D721Med (cell line): ENCODE measurements around the gene OR52L1.

ENCODE experiments used
- DNase-seq: peaks from one replicate; pipeline ENCODE4 v3.0.0; 2011; ENCODE audit warnings: low spot score; ENCODE audit not compliant: insufficient read length
- FAIRE-seq: peaks from 2 replicates; lab custom pipeline; 2011; peaks lifted over from hg19 to GRCh38; lab: Jason Lieb, UNC
- TF ChIP-seq, protein P1 (sequence below): IDR thresholded peaks from 2 replicates; pipeline ENCODE4 v1.5.1; 2012; ENCODE audit warnings: mild to moderate bottlenecking, control low read depth; ENCODE audit not compliant: insufficient read depth; ENCODE audit errors: missing control alignments

OR52L1 gene

DNA sequence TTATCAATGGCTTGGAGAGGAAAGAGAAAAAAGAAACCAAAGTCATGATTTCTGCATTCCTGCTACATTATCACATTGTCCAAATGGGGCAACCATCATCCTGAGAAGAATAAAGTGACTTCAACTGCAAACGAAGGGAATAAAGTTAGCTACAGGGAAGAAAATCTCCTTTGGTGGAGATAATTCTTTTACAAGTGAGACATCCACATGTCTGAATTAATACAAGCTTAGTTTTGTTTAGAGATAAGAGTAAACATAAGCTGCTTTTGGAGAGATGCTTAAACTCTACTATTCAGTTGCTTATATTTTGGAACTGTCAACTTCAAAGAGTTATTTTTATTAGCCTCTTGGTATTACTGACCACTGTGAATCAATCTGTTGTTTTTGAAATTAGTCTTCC lies at the start of gene OR52L1:
TSS of gene OR52L1 (minus strand) at position 101 of the 400 bp plus-strand sequence. CDS start at position 46, 55 bp downstream.
- DNase-seq (no peak), FAIRE-seq (no peak)
- TF ChIP-seq, protein P1, sequence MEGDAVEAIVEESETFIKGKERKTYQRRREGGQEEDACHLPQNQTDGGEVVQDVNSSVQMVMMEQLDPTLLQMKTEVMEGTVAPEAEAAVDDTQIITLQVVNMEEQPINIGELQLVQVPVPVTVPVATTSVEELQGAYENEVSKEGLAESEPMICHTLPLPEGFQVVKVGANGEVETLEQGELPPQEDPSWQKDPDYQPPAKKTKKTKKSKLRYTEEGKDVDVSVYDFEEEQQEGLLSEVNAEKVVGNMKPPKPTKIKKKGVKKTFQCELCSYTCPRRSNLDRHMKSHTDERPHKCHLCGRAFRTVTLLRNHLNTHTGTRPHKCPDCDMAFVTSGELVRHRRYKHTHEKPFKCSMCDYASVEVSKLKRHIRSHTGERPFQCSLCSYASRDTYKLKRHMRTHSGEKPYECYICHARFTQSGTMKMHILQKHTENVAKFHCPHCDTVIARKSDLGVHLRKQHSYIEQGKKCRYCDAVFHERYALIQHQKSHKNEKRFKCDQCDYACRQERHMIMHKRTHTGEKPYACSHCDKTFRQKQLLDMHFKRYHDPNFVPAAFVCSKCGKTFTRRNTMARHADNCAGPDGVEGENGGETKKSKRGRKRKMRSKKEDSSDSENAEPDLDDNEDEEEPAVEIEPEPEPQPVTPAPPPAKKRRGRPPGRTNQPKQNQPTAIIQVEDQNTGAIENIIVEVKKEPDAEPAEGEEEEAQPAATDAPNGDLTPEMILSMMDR = no peak

DNA sequence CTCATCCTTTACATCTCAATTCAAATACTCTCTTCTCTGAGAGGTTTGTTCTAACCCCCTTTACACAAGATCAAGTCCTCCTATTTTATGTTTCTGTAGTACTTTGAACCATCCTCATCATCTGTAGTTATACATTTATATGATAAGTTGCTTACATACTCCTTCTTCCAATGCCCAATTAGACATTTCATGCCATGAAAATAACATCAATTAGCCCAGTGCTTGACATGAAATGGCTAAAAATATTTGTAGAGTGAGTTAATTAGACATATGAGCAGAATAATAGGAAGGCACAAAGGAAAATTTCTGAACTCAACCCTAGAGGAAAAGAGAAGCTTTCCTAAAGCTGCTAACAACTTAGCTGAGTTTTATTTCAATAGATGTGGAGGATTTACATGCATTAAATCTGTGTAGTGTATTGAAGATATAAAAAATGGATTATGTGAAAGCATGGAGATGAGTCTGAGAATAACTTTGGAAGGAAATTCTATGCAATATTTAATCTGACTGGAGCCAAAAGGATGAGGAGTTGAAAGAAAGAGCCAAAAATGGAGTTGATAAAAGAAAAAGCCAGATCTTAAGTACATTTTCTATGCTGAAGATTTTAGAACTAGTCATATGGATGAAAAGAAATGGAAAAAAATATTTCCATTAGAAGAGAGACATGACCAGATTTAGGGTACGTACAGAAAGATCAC lies 44.1 kb upstream of the OR52L1 start, which contains the start of gene OR56A1:
TSS of gene OR56A1 (minus strand) at position 51 of the 698 bp plus-strand sequence. CDS start 3,066 bp downstream, outside the sequence.
- DNase-seq = no peak
- FAIRE-seq = no peak
- TF ChIP-seq, protein P1 = no peak

DNA sequence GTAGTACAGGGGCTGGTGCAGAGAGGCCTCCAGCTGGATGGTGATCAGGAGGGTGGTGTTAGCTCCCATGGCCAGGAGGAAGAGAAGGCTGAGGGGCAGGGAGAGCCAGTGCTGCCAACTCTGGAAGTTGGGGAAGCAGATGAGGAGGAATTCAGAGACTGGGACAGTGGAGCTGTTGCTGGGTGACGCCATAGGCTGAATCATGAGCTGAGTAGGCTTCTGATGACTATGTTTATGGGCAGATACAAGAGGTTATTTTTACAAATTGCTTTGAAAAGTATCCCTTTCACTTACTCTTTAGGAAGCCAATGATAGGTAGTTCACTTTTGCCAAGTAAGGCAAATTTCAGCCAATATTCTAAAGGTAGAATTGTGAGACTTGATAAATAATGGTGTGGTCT lies 40.7 kb upstream of the OR52L1 start:
- FAIRE-seq (no peak), DNase-seq (no peak)
- TF ChIP-seq, protein P1 = no peak

DNA sequence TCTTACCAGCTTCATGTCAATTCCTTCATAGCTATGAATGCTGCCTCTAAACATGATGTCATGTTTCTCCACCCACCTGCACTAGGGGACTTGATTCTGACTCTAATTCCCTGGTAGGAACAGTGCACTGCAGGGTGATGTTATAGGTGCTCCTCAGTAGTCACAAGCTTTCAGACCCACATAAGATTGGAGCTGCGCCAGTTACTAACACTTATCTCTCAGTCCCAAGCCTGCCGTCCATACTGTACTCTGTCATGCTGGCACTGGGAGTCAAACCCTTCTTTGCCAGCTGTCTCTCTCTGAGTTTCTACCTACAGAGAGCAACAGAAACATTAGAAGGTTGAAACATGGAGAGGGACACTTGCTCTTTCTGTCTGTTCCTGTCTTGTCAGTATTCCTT lies 38.3 kb upstream of the OR52L1 start:
- TF ChIP-seq, protein P1 = no peak
- DNase-seq (no peak), FAIRE-seq (no peak)

- TF ChIP-seq, protein P1 = peak; percentile 34
- FAIRE-seq (no peak), DNase-seq (no peak)
These were observed 36.2 kb upstream of the OR52L1 start for GRCh38 chr11:6022956-6023355.

DNA sequence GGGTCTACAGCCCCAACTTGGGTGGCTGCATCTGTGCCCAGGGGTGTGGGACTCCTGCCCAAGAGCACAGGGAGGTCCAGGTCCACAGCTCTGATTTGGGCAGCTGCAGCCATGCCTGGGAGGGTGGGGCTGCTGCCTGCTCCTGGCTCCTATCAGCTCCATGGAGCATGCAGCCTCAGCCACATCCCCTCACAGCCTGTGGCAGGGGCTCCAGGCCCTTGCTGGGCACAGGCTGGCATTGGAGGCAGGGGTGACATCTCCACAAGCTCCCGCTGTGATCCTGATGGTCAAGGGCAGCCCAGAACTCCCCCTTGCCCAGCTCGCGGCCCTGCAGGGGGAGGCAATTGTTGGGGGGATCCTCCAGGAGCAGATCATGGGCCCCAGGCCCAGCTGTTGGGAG lies 26.3 kb upstream of the OR52L1 start:
- FAIRE-seq (no peak), DNase-seq (no peak)
- TF ChIP-seq, protein P1 = no peak

- no peak for DNase-seq
- TF ChIP-seq, protein P1 = no peak
- FAIRE-seq = no peak
These were observed 25.4 kb upstream of the OR52L1 start for GRCh38 chr11:6012035-6012668.
